Measurements from ENCODE around the gene RNU1-3. TPM values are rescaled to one million over a fixed set of nuclear protein-coding genes. Genes with fewer than 3 reads are reported as not detected.

RNU1-3 gene
- total RNA-seq, 1 experiment from 2014 or later: 1,685 TPM

- ATAC-seq: peak; percentile 52
- Histone ChIP-seq H3K27ac (ENCODE audit: low read depth, low read length) (peak overlapping the region; percentile 71), H3K79me2 (ENCODE audit: insufficient read depth, low read length) (peaks cover 52% of the 10 kb centered on the region)
Observed at GRCh38 chr1:16644193-16644481, 22.6 kb downstream of the RNU1-3 start.

More at GRCh38 chr1:16644193-16644481, 22.6 kb downstream of the RNU1-3 start:
- Histone ChIP-seq H3K4me1 (ENCODE audit: control insufficient read depth in 1 of 2, insufficient read depth in 2 of 2, low read length in 2 of 2) (peaks cover 14 to 22% of the 10 kb centered on the region in 2 experiments; a peak in 3 of 4 replicates), H2AFZ (ENCODE audit: low read depth, low read length, poor library complexity, severe bottlenecking) (peak overlapping the region; percentile 53), H3K9me2 (ENCODE audit: insufficient read depth) (no peaks in the 10 kb centered on the region), H4K20me1 (ENCODE audit: insufficient read depth) (no peaks in the 10 kb centered on the region), H3K27me3 (ENCODE audit: insufficient read depth, low read length) (no peaks in the 10 kb centered on the region), H3K9me3 (ENCODE audit: control insufficient read depth in 1 of 2, insufficient read depth in 1 of 2, low read depth in 1 of 2, low read length in 2 of 2) (no peaks in the 10 kb centered on the region), H3K4me2 (ENCODE audit: low read length) (peak overlapping the region; percentile 82), H3K36me3 (ENCODE audit: control insufficient read depth in 1 of 2, insufficient read depth in 2 of 2, low read length in 2 of 2) (no peaks in the 10 kb centered on the region; a peak in 1 of 4 replicates), H3K4me3 (replicated peaks in 1 of 2; ENCODE audit: low read depth in 1 of 2, low read length in 2 of 2) (peak overlapping the region; percentile 74 to 79), H3K9ac (ENCODE audit: low read length) (peak overlapping the region; percentile 82)
- TF ChIP-seq ZNF274 (IDR thresholded peaks at IDR 0.05; ENCODE audit: low read depth, low read length) (no peak), JUND (IDR thresholded peaks at IDR 0.05) (no peak), TCF7L2 (IDR thresholded peaks at IDR 0.05; ENCODE audit: borderline replicate concordance, extremely low read depth, insufficient read depth, insufficient read length) (no peak), ELF1 (IDR thresholded peaks at IDR 0.05; ENCODE audit: borderline replicate concordance, low read depth) (no peak), EZH2phosphoT487 (IDR thresholded peaks at IDR 0.05; ENCODE audit: borderline replicate concordance) (no peak), ZFX (IDR thresholded peaks at IDR 0.05) (no peak), REST (IDR thresholded peaks at IDR 0.05; ENCODE audit: low read depth) (no peak), POLR2AphosphoS5 (IDR thresholded peaks at IDR 0.05; ENCODE audit: low read depth, low read length) (no peak), RAD21 (IDR thresholded peaks at IDR 0.05; ENCODE audit: low read depth) (no peak), EZH2 (IDR thresholded peaks at IDR 0.05) (no peak), FOSL1 (IDR thresholded peaks at IDR 0.05; ENCODE audit: low read depth) (no peak)
- TF ChIP-seq, protein P1, sequence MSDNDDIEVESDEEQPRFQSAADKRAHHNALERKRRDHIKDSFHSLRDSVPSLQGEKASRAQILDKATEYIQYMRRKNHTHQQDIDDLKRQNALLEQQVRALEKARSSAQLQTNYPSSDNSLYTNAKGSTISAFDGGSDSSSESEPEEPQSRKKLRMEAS (IDR thresholded peaks at IDR 0.05): no peak
- TF ChIP-seq, protein P2, sequence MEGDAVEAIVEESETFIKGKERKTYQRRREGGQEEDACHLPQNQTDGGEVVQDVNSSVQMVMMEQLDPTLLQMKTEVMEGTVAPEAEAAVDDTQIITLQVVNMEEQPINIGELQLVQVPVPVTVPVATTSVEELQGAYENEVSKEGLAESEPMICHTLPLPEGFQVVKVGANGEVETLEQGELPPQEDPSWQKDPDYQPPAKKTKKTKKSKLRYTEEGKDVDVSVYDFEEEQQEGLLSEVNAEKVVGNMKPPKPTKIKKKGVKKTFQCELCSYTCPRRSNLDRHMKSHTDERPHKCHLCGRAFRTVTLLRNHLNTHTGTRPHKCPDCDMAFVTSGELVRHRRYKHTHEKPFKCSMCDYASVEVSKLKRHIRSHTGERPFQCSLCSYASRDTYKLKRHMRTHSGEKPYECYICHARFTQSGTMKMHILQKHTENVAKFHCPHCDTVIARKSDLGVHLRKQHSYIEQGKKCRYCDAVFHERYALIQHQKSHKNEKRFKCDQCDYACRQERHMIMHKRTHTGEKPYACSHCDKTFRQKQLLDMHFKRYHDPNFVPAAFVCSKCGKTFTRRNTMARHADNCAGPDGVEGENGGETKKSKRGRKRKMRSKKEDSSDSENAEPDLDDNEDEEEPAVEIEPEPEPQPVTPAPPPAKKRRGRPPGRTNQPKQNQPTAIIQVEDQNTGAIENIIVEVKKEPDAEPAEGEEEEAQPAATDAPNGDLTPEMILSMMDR (IDR thresholded peaks at IDR 0.05 in 2 of 3, conservative IDR thresholded peaks at IDR 0.05 in 1 of 3; ENCODE audit: borderline replicate concordance in 1 of 3, insufficient read depth in 1 of 3, low read depth in 2 of 3, low read length in 2 of 3): no peak
- intact Hi-C loops (cut with micrococcal nuclease): no loop called here
- DNase-seq (ENCODE audit: low read depth, low spot score): no peak
- POLR2A ChIA-PET: interaction anchor here (0.6 to 1.0 kb wide), 2 partner anchors 64 to 115 kb away, joined by 3 to 5 read pairs; no protein-coding TSS in a partner anchor
- CTCF ChIA-PET: no interaction called here
- TSS peak; percentile 70 for BruUV-seq (replicated peaks)
- RAD21 ChIA-PET (ENCODE audit: low non-redundant PET in 1 of 2, low total read pairs in 2 of 2, uncharacterized antibody in 2 of 2, unreplicated experiment in 2 of 2): no interaction called here

Data from HCT116 (cell line).